H1 (cell line): ENCODE results near the gene DAGLA. TPM values are rescaled to one million over a fixed set of nuclear protein-coding genes. Genes with fewer than 3 reads are reported as not detected.

Source experiments
- CTCF ChIA-PET: fragments of 300-600 bp; sonication (Branson Sonifier 250); formaldehyde crosslinking; loops from one replicate; lab custom pipeline; 2021; ENCODE audit not compliant: partially characterized antibody; lab: Charles Lee
- POLR2A ChIA-PET: fragments of 300-600 bp; sonication (Branson Sonifier 250); formaldehyde crosslinking; loops from one replicate; lab custom pipeline; 2021; ENCODE audit warnings: inconsistent platforms; ENCODE audit not compliant: partially characterized antibody; lab: Charles Lee
- DNase-seq, 2 experiments: peaks; one replicate each; pipeline versions ENCODE4 v3.0.0 to v3.0.0-alpha.2; 2010 to 2022; ENCODE audit warnings: low spot score in 2 of 2, low read depth in 1 of 2, mixed read lengths in 1 of 2
- FAIRE-seq: peaks from 2 replicates; lab custom pipeline; 2011; peaks lifted over from hg19 to GRCh38; lab: Jason Lieb, UNC
- H2AFZ ChIP-seq: 2 replicates; pipeline ENCODE4 v1.8.1; 2012; ENCODE audit warnings: low read length, inconsistent platforms
- H2AK5ac ChIP-seq: 2 replicates; pipeline ENCODE4 v1.6.1; 2013; ENCODE audit warnings: low read depth, low read length
- H2BK120ac ChIP-seq: replicated peaks from 2 replicates; pipeline ENCODE3; 2013; ENCODE audit warnings: low read depth, low read length, inconsistent platforms
- H2BK12ac ChIP-seq: 2 replicates; pipeline ENCODE4 v1.6.1; 2013; ENCODE audit warnings: low read depth, low read length
- H2BK15ac ChIP-seq: 2 replicates; pipeline ENCODE4 v1.6.1; 2013; ENCODE audit warnings: low read length
- H2BK20ac ChIP-seq: 2 replicates; pipeline ENCODE4 v1.6.1; 2013; ENCODE audit warnings: low read length
- H2BK5ac ChIP-seq: 2 replicates; pipeline ENCODE4 v1.6.1; 2013; ENCODE audit warnings: low read depth, low read length
- H3K14ac ChIP-seq: 2 replicates; pipeline ENCODE4 v1.6.1; 2013; ENCODE audit warnings: inconsistent platforms; ENCODE audit not compliant: insufficient read length
- H3K18ac ChIP-seq: 2 replicates; pipeline ENCODE4 v1.6.1; 2013; ENCODE audit warnings: low read length; ENCODE audit errors: extremely low read depth
- H3K23ac ChIP-seq: 2 replicates; pipeline ENCODE4 v1.6.1; 2013; ENCODE audit warnings: inconsistent platforms; ENCODE audit not compliant: insufficient read length
- H3K23me2 ChIP-seq: 2 replicates; pipeline ENCODE4 v1.6.1; 2013; ENCODE audit warnings: low read depth, low read length
- H3K27ac ChIP-seq: 2 replicates; pipeline ENCODE4 v1.6.1; 2011; ENCODE audit warnings: low read depth, low read length, inconsistent platforms
- H3K27me3 ChIP-seq, 4 experiments: replicated peaks in 1 of 4; 1 replicate in 1 of 4; 2 replicates in 3 of 4; pipeline versions ENCODE4 v1.6.1 to v1.8.1; 2011 to 2013; ENCODE audit warnings: low read length in 3 of 4, mild to moderate bottlenecking in 3 of 4, inconsistent platforms in 2 of 4, mixed read lengths in 2 of 4, moderate library complexity in 1 of 4; ENCODE audit not compliant: control insufficient read depth in 3 of 4, insufficient read depth in 3 of 4; ENCODE audit errors: extremely low read depth in 1 of 4
- H3K36me3 ChIP-seq, 4 experiments: 2 replicates each; pipeline versions ENCODE4 v1.6.1 to v1.8.1; 2011 to 2013; ENCODE audit warnings: mild to moderate bottlenecking in 4 of 4, low read length in 3 of 4, moderate library complexity in 2 of 4, control low read depth in 1 of 4, inconsistent platforms in 1 of 4; ENCODE audit not compliant: insufficient read depth in 4 of 4, control insufficient read depth in 2 of 4
- H3K4ac ChIP-seq: replicated peaks from 2 replicates; pipeline ENCODE3; 2013; ENCODE audit warnings: low read length, low read depth, mixed read lengths, inconsistent platforms; ENCODE audit not compliant: insufficient read length
- H3K4me1 ChIP-seq, 4 experiments: replicated peaks in 1 of 4; 1 replicate in 1 of 4; 2 replicates in 3 of 4; pipeline versions ENCODE4 v1.6.1 to v1.8.1; 2011 to 2013; ENCODE audit warnings: low read length in 3 of 4, inconsistent platforms in 2 of 4, mixed read lengths in 1 of 4; ENCODE audit not compliant: insufficient read depth in 4 of 4, control insufficient read depth in 3 of 4
- H3K4me2 ChIP-seq, 2 experiments: 2 replicates each; pipeline versions ENCODE4 v1.6.1 to v1.8.1; 2011 to 2013; ENCODE audit warnings: low read depth in 2 of 2, low read length in 2 of 2, control low read depth in 1 of 2, inconsistent platforms in 1 of 2, mild to moderate bottlenecking in 1 of 2; ENCODE audit not compliant: insufficient read depth in 1 of 2
- H3K4me3 ChIP-seq, 4 experiments: fragments of 200-600, 300-600 bp in 1 of 4; sonication (generic), shearing (Covaris generic), sonication (Bioruptor Twin) in 1 of 4; 2 replicates each; pipeline versions ENCODE4 v1.5.1 to v1.8.1; 2011 to 2016; ENCODE audit warnings: low read length in 4 of 4, low read depth in 3 of 4, control low read depth in 2 of 4, inconsistent platforms in 2 of 4, mild to moderate bottlenecking in 2 of 4, mixed read lengths in 1 of 4, moderate library complexity in 1 of 4; ENCODE audit not compliant: insufficient read depth in 2 of 4; ENCODE audit errors: extremely low read depth in 1 of 4
- H3K56ac ChIP-seq: replicated peaks from 2 replicates; pipeline ENCODE3; 2013; ENCODE audit warnings: low read depth, mild to moderate bottlenecking, mixed read lengths, low read length, inconsistent platforms; ENCODE audit not compliant: insufficient read length
- H3K79me1 ChIP-seq: 2 replicates; pipeline ENCODE4 v1.6.1; 2013; ENCODE audit warnings: low read depth, low read length, control low read depth
- H3K79me2 ChIP-seq, 2 experiments: 2 replicates each; pipeline versions ENCODE4 v1.6.1 to v1.8.1; 2012 to 2013; ENCODE audit warnings: low read length in 2 of 2, mild to moderate bottlenecking in 2 of 2, inconsistent platforms in 1 of 2; ENCODE audit not compliant: insufficient read depth in 2 of 2, control insufficient read depth in 1 of 2
- H3K9ac ChIP-seq, 4 experiments: replicated peaks in 1 of 4; 1 replicate in 1 of 4; 2 replicates in 3 of 4; pipeline versions ENCODE4 v1.6.1 to v1.8.1; 2011 to 2013; ENCODE audit warnings: low read depth in 3 of 4, low read length in 3 of 4, control low read depth in 2 of 4, mild to moderate bottlenecking in 2 of 4, moderate library complexity in 2 of 4, inconsistent platforms in 1 of 4; ENCODE audit errors: extremely low read depth in 1 of 4
- H3K9me3 ChIP-seq, 2 experiments: 2 replicates each; pipeline versions ENCODE4 v1.6.1 to v1.8.1; 2012 to 2013; ENCODE audit warnings: mild to moderate bottlenecking in 2 of 2, moderate library complexity in 2 of 2, control low read depth in 1 of 2, inconsistent platforms in 1 of 2, low read depth in 1 of 2, low read length in 1 of 2, mixed read lengths in 1 of 2; ENCODE audit not compliant: insufficient read depth in 2 of 2
- H4K20me1 ChIP-seq, 2 experiments: replicated peaks in 1 of 2; 2 replicates each; pipeline versions ENCODE3 to v1.8.1; 2011 to 2013; ENCODE audit warnings: inconsistent platforms in 2 of 2, low read length in 2 of 2, mild to moderate bottlenecking in 1 of 2; ENCODE audit not compliant: insufficient read depth in 2 of 2, control insufficient read depth in 1 of 2
- H4K5ac ChIP-seq: 2 replicates; pipeline ENCODE4 v1.6.1; 2013; ENCODE audit warnings: low read length, low read depth, mixed read lengths, inconsistent platforms; ENCODE audit not compliant: insufficient read length
- H4K8ac ChIP-seq: 2 replicates; pipeline ENCODE4 v1.8.0; 2013; ENCODE audit warnings: mild to moderate bottlenecking, moderate library complexity, low read length, inconsistent platforms; ENCODE audit not compliant: insufficient read depth; ENCODE audit errors: extremely low read depth
- H4K91ac ChIP-seq: replicated peaks from 2 replicates; pipeline ENCODE3; 2013; ENCODE audit warnings: low read length, mixed read lengths, inconsistent platforms; ENCODE audit not compliant: insufficient read length
- ATF3 ChIP-seq: IDR thresholded peaks from 2 replicates; pipeline ENCODE4 v1.6.1; 2011; ENCODE audit warnings: low read depth, mild to moderate bottlenecking, low read length; ENCODE audit not compliant: insufficient read depth
- CEBPB ChIP-seq: IDR thresholded peaks from 2 replicates; pipeline ENCODE4 v1.6.1; 2012; ENCODE audit warnings: low read depth, low read length
- CREB1 ChIP-seq: IDR thresholded peaks from 2 replicates; pipeline ENCODE4 v1.6.1; 2012; ENCODE audit warnings: inconsistent platforms
- CTCF ChIP-seq, 3 experiments: IDR thresholded peaks; 1 replicate in 2 of 3; 2 replicates in 1 of 3; pipeline versions ENCODE4 v1.5.1 to v1.6.1; 2011; ENCODE audit warnings: low read length in 3 of 3, mild to moderate bottlenecking in 3 of 3, inconsistent platforms in 2 of 3, low read depth in 1 of 3, moderate library complexity in 1 of 3; ENCODE audit not compliant: insufficient read depth in 1 of 3; ENCODE audit errors: control extremely low read depth in 1 of 3
- PHF8 ChIP-seq: fragments of 200-600 bp; sonication (generic); conservative IDR thresholded peaks from 2 replicates; pipeline ENCODE4 v1.7.1; 2012; ENCODE audit warnings: low read depth, mild to moderate bottlenecking, inconsistent platforms, low read length, moderate library complexity
- SAP30 ChIP-seq: fragments of 300-600 bp; sonication (generic); IDR thresholded peaks from 2 replicates; pipeline ENCODE4 v1.7.1; 2012; ENCODE audit warnings: low read length, moderate library complexity, mild to moderate bottlenecking, inconsistent platforms; ENCODE audit not compliant: insufficient read depth, insufficient replicate concordance
- SP2 ChIP-seq: IDR thresholded peaks from 2 replicates; pipeline ENCODE4 v1.6.1; 2012; ENCODE audit warnings: mild to moderate bottlenecking, low read length, inconsistent platforms
- ZNF274 ChIP-seq: IDR thresholded peaks from 2 replicates; pipeline ENCODE4 v1.7.0; 2012; ENCODE audit warnings: low read length, borderline replicate concordance; ENCODE audit errors: extremely low read depth
- whole genome bisulfite sequencing, 2 experiments: shearing (Covaris generic) in 1 of 2; methylation state at CpG; one replicate each; pipeline versions ENCODE4 v1.1.6 to v1.1.7; 2013 to 2015; ENCODE audit warnings: low lambda C conversion rate in 2 of 2, mixed read lengths in 2 of 2, inconsistent platforms in 1 of 2, low coverage in 1 of 2, missing lambda C conversion rate in 1 of 2; ENCODE audit not compliant: insufficient replicate concordance in 2 of 2, insufficient coverage in 1 of 2, insufficient read length in 1 of 2; ENCODE audit errors: extremely low coverage in 1 of 2, missing lambda C conversion rate in 1 of 2; 5-methylcytosine and 5-hydroxymethylcytosine counted together
- polyA plus RNA-seq, 7 experiments: library from polyadenylated mRNA; depleted of rRNA in 3 of 7; stranded (reverse) in 5 of 7; unstranded in 2 of 7; fragments of >200 nt in 5 of 7; fragments of 200-250 nt in 2 of 7; gene quantifications; 1 replicate in 5 of 7; 2 replicates in 1 of 7; 4 replicates in 1 of 7; pipeline versions ENCODE4 v1.2.1 to v1.2.3, GENCODE V29; 2011 to 2013; ENCODE audit warnings: missing spikeins in 2 of 7, mixed read lengths in 2 of 7
- total RNA-seq: library from RNA; stranded (reverse); fragmentation: NEBNext Ultra II Directional; extraction: Animal tissue kit (Norgen Biotek cat#: 25700); gene quantifications from 2 replicates; pipeline ENCODE4 v1.2.1, GENCODE V29; 2021

DAGLA gene
- total and polyA plus RNA-seq, 2 of the 8 experiments (the other 6 are each of a cell fraction or from before 2014, with no cell fraction given): 3.6 to 6.6 TPM

GRCh38 chr11:61682906-61683675 is 2.9 kb downstream of the DAGLA start:
- no peak for FAIRE-seq
- H2BK5ac ChIP-seq: no peak overlapping the region
- no peak overlapping the region for H2BK12ac ChIP-seq
- no peaks in the 10 kb centered on the region for H4K20me1 ChIP-seq
- H2AK5ac ChIP-seq: 0 out of 2 replicates have a peak overlapping the region, but pooled peaks have one; percentile 61
- H3K9me3 ChIP-seq: no peaks in the 10 kb centered on the region
- peaks cover 0 to 12% (median 4%) of the 10 kb centered on the region in 4 experiments; a peak in 5 of 7 replicates for H3K4me1 ChIP-seq
- no peaks in the 10 kb centered on the region for H3K79me2 ChIP-seq
- H3K79me1 ChIP-seq: no peaks in the 10 kb centered on the region
- no peak overlapping the region for H3K14ac ChIP-seq
- H4K91ac ChIP-seq: no peak overlapping the region
- H2AFZ ChIP-seq: no peak overlapping the region
- peaks cover 2% of the 10 kb centered on the region; the same call in 1 of the 2 replicates for H3K23me2 ChIP-seq
- no peak overlapping the region for H2BK120ac ChIP-seq
- CTCF ChIA-PET: interaction anchor here (0.8 to 4.4 kb wide), 23 partner anchors 8 to 166 kb away, joined by 3 to 46 read pairs (median 4); no protein-coding TSS in a partner anchor
- no peak overlapping the region for H3K4me3 ChIP-seq
- peaks cover 0 to 19% (median 12%) of the 10 kb centered on the region in 4 experiments; a peak in 5 of 7 replicates for H3K27me3 ChIP-seq
- no peak overlapping the region for H2BK20ac ChIP-seq
- H3K9ac ChIP-seq: no peak overlapping the region
- no peak overlapping the region for H4K5ac ChIP-seq
- H3K56ac ChIP-seq: no peak overlapping the region
- H3K27ac ChIP-seq: no peak overlapping the region
- H3K18ac ChIP-seq: no peak overlapping the region
- POLR2A ChIA-PET: interaction anchor here (0.8 to 2.9 kb wide), 4 partner anchors 8 to 45 kb away, joined by 3 to 6 read pairs (median 4); no protein-coding TSS in a partner anchor
- 82% methylated on average over 11 of the region's 11 CpGs; no CpG with 5 or more reads in 1 of the 2 experiments for WGBS, 2 experiments
- H2BK15ac ChIP-seq: peak overlapping the region; percentile 19; the same call in 1 of the 2 replicates
- no peak for DNase-seq
- H3K23ac ChIP-seq: no peak overlapping the region
- H3K36me3 ChIP-seq: no peaks in the 10 kb centered on the region
- H4K8ac ChIP-seq: no peak overlapping the region; the same call in 1 of the 2 replicates
- H3K4ac ChIP-seq: no peak overlapping the region
- no peak overlapping the region for H3K4me2 ChIP-seq
- no peak for TF ChIP-seq ZNF274
- TF ChIP-seq CREB1: no peak
- no peak for TF ChIP-seq CEBPB
- TF ChIP-seq SP2: no peak
- no peak for TF ChIP-seq ATF3
- TF ChIP-seq CTCF (IDR thresholded peaks at IDR 0.05; ENCODE audit: control extremely low read depth in 1 of 3, insufficient read depth in 1 of 3, low read depth in 1 of 3, low read length in 3 of 3): no peak
- no peak for TF ChIP-seq SAP30
- no peak for TF ChIP-seq PHF8
